Heart right ventricle (tissue), 16 donors: ENCODE data around the gene SPATA31C2. TPM values are rescaled to one million over a fixed set of nuclear protein-coding genes. Genes with fewer than 3 reads are reported as not detected.
"Not testable (repeated sequence)": the region's sequence is repeated elsewhere in the genome, so short reads cannot be mapped to it uniquely, and the experiment has no call there.

Experiments used
- ATAC-seq, 8 donors: fragments of 200-7000 bp; cut with Tn5 transposase; one replicate each; pipeline ENCODE4 v1.9.1; 2020; ENCODE audit warnings: mild to moderate bottlenecking in 8 of 8, moderate library complexity in 8 of 8, moderate number of reproducible peaks in 1 of 8
- DNase-seq, 2 donors: peaks; one replicate each; pipeline ENCODE4 v3.0.0-alpha.2; 2020
- H3K27ac ChIP-seq, 10 donors: fragments of 200-600 bp; sonication (generic) in 2 of 10; one replicate each; pipeline versions ENCODE4 v1.5.0 to v1.8.0; 2020 to 2022; ENCODE audit warnings: mild to moderate bottlenecking in 3 of 10
- H3K27me3 ChIP-seq, 7 donors: fragments of 200-600 bp; one replicate each; pipeline ENCODE4 v1.8.0; 2021 to 2022; ENCODE audit warnings: mild to moderate bottlenecking in 2 of 7
- H3K36me3 ChIP-seq, 9 donors: fragments of 200-600 bp; sonication (generic) in 1 of 9; one replicate each; pipeline versions ENCODE4 v1.5.0 to v1.8.0; 2020 to 2022; ENCODE audit warnings: mild to moderate bottlenecking in 2 of 9
- H3K4me1 ChIP-seq, 9 donors: fragments of 200-600 bp; sonication (generic) in 1 of 9; one replicate each; pipeline versions ENCODE4 v1.5.0 to v1.8.0; 2020 to 2022; ENCODE audit warnings: mild to moderate bottlenecking in 4 of 9
- H3K4me3 ChIP-seq, 10 donors: fragments of 200-600 bp; sonication (generic) in 2 of 10; one replicate each; pipeline versions ENCODE4 v1.5.0 to v1.8.0; 2020 to 2022; ENCODE audit warnings: mild to moderate bottlenecking in 7 of 10, moderate library complexity in 2 of 10
- H3K9me3 ChIP-seq, 11 donors: fragments of 200-600 bp in 10 of 11; sonication (generic) in 2 of 11; one replicate each; pipeline versions ENCODE4 v1.5.0 to v1.8.0; 2013 to 2022; ENCODE audit warnings: mild to moderate bottlenecking in 2 of 11, control low read depth in 1 of 11, moderate library complexity in 1 of 11
- WGBS, 2 donors: extraction: QIAGEN DNeasy Blood & Tissue Kit; methylation state at CpG; one replicate each; pipeline ENCODE4 v1.1.7; 2013; ENCODE audit warnings: inconsistent platforms in 1 of 2; 5-methylcytosine and 5-hydroxymethylcytosine counted together
- intact Hi-C, 10 donors: fragments of 100-400 bp; cut with DNase I; formaldehyde crosslinking; loops; one replicate each; pipeline versions ENCODE4 v1.11.1 to v1.14.2; 2022
- polyA plus RNA-seq, 2 donors: library from polyadenylated mRNA; stranded (reverse); fragments of 200-250 nt; gene quantifications; one replicate each; pipeline ENCODE4 v1.2.3, GENCODE V29; 2013
- total RNA-seq, 10 donors: library from RNA; stranded (reverse); fragmentation: NEBNext Ultra II Directional in 3 of 10; extraction: Animal tissue kit (Norgen Biotek cat#: 25700) in 3 of 10; gene quantifications; one replicate each; pipeline versions ENCODE4 v1.2.1 to v1.2.4, GENCODE V29; 2021 to 2023
- TF ChIP-seq, protein P1 (sequence below), 9 donors: fragments of 200-600 bp; sonication (generic) in 2 of 9; IDR thresholded peaks; one replicate each; pipeline versions ENCODE4 v1.5.0 to v1.8.0; 2021 to 2022; ENCODE audit warnings: antibody characterized with exemption in 9 of 9, mild to moderate bottlenecking in 5 of 9, moderate library complexity in 1 of 9
- donor health status: Arrhythmogenic right ventricular cardiomyopathy.
- donor health status: ischemic (EF 13 %, LVEDD 7.1; RV severe dilation, severe dysfunction).
- donor health status: healthy with polysubstance abuse.
- donor health status: DM: no; HTN: yes; CAD: no.
- donor health status: DM: no; HTN: no; CAD: no.
- donor health status: ischemic (EF 25% LVEDD 6.9; RV normal size, moderate dysfunction).
- donor health status: ischemic (EF 25% LVEDD 5.7; RV mildly dilated, moderate dysfunction).
- donor health status: healthy.
- donor health status: DM: yes; HTN: yes; CAD: no.
- donor health status: Ischemic cardiomyopathy.
- donor health status: ischemic (EF 35%, LVEDD 5.7; RV mildly dilated, moderate dysfunction).
- donor health status: nonischemic (EF 11% LVEDD 7.7; RV severe dilation, severe dysfunction).
- donor health status: DM: yes; HTN: yes; CAD: no.
- donor health status: PGD.
- donor health status: ischemic (EF 29% LVEDD 5.4; RV normal size, mild dysfunction).
- donor health status: nonischemic (EF 23%, LVEDD 6.1; RV moderate dilation, normal function).

The SPATA31C2 gene
- total and polyA plus RNA-seq, 12 donors, result not detected

DNA sequence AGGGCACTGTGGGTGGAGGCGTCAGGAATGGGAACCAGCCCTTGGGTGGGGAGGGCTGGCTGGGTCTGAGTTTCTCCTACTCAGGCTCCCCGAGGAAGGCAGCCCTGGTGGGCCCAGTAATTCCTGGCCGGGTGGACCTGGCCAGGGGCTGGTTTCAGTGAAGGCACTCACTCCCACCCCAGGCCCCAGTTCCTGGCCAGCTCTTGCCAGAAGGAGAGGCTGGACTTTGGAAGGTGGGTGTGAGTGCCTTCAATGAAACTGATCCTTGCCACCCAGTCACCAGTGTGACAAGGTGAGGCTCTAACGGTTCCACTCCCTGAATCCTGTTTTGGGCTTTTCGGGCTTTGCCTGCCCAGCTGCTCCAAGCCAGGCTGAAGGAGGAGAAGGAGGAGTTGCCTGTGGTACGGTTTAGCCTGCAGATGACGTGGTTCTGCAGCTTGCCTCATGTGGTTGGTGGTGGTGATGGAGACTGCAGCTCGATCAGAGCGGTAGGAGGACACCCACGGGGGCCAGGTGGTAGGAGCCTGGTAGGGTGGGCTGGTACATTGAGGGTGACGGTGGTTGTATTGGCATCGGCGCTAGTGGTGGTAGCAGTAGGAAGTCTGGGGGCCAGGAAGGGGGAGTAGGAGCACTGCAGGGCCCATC, 23.2 kb downstream of the SPATA31C2 start:
- intact Hi-C loops, H3K9me3 ChIP-seq, H3K4me1 ChIP-seq, ATAC-seq, DNase-seq, H3K4me3 ChIP-seq, H3K27ac ChIP-seq, H3K36me3 ChIP-seq, H3K27me3 ChIP-seq: not testable (repeated sequence)
- WGBS, 2 donors, result 84 to 92% methylated on average over 11 to 13 of the region's 13 CpGs

DNA sequence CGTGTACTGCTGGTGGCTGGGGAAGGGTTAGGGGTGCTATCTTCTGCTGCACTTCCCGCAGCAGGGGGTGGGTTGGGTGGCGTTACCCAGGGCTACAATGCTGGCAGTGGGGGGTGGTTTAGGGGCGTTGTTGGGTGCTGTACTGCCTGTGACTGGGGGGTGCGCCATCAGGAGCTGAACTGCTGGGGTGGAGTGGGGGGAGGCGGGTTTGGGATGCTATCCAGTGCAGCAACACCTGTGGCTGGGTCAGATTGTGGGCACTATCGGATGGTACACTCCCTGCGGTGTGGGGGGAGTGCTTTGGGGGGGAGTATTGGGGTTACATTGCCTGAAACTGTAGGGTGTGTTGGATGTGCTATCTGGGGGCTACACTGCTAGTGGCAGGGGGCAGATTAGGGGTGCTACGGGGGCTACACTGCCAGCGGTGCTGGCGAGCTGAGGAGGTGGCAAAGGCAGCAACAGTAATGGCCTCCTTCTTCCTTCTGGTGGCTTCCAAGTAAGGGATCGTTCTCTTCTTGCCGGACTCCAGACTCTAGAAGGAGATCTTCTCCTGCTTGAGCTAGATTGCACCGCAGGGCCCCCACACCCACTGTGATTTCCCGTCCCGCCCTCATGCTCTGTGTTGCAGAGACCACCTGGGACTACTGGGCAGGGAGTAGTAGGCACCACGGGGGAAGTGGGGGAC, 23.9 kb downstream of the SPATA31C2 start:
- peak in 1 of 8 donors; percentile 57 for ATAC-seq
- H3K4me3 ChIP-seq, intact Hi-C loops, H3K27ac ChIP-seq, H3K36me3 ChIP-seq, H3K9me3 ChIP-seq, H3K4me1 ChIP-seq, DNase-seq, H3K27me3 ChIP-seq: not testable (repeated sequence)
- 83% methylated on average over 14 to 17 of the region's 17 CpGs for WGBS, 2 donors

GRCh38 chr9:88113156-88114130, 24.8 kb downstream of the SPATA31C2 start:
- WGBS, 2 donors, result 88 to 91% methylated on average over 32 to 38 of the region's 38 CpGs
- H3K36me3 ChIP-seq, H3K4me3 ChIP-seq, H3K9me3 ChIP-seq, H3K27me3 ChIP-seq, H3K27ac ChIP-seq, intact Hi-C loops, DNase-seq, H3K4me1 ChIP-seq, ATAC-seq: not testable (repeated sequence)

- intact Hi-C loops, result no loop called here
- WGBS, 2 donors, result 90 to 94% methylated on average over 3 of the region's 3 CpGs
- no peak for ATAC-seq
- Histone ChIP-seq H3K27me3 (peaks cover 0 to 13% (median 6%) of the 10 kb centered on the region in 7 donors), H3K9me3 (no peaks in the 10 kb centered on the region), H3K27ac (no peak overlapping the region), H3K4me1 (no peaks in the 10 kb centered on the region), H3K4me3 (no peak overlapping the region), H3K36me3 (no peaks in the 10 kb centered on the region)
- TF ChIP-seq, protein P1, sequence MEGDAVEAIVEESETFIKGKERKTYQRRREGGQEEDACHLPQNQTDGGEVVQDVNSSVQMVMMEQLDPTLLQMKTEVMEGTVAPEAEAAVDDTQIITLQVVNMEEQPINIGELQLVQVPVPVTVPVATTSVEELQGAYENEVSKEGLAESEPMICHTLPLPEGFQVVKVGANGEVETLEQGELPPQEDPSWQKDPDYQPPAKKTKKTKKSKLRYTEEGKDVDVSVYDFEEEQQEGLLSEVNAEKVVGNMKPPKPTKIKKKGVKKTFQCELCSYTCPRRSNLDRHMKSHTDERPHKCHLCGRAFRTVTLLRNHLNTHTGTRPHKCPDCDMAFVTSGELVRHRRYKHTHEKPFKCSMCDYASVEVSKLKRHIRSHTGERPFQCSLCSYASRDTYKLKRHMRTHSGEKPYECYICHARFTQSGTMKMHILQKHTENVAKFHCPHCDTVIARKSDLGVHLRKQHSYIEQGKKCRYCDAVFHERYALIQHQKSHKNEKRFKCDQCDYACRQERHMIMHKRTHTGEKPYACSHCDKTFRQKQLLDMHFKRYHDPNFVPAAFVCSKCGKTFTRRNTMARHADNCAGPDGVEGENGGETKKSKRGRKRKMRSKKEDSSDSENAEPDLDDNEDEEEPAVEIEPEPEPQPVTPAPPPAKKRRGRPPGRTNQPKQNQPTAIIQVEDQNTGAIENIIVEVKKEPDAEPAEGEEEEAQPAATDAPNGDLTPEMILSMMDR (IDR thresholded peaks at IDR 0.05), result no peak
- DNase-seq, result no peak
Observed at GRCh38 chr9:88110026-88110425, 28.2 kb downstream of the SPATA31C2 start.

- no peaks in the 10 kb centered on the region for H3K9me3 ChIP-seq
- no peaks in the 10 kb centered on the region for H3K4me1 ChIP-seq
- H3K36me3 ChIP-seq, result no peaks in the 10 kb centered on the region
- DNase-seq, result no peak
- 86 to 88% methylated on average over 4 of the region's 4 CpGs for WGBS, 2 donors
- no peak overlapping the region for H3K4me3 ChIP-seq
- H3K27me3 ChIP-seq, result peaks cover 0 to 19% (median 6%) of the 10 kb centered on the region in 7 donors
- TF ChIP-seq, protein P1 (IDR thresholded peaks at IDR 0.05), result no peak
- no peak overlapping the region for H3K27ac ChIP-seq
- no peak for ATAC-seq
- intact Hi-C loops, result loop anchor here in 6 of 10 donors (2.0 to 10.0 kb wide), 5 partner anchors 276 to 1166 kb away; partner anchors contain the start of gene SPIN1 (in 1 of the 6)
Observed at GRCh38 chr9:88108779-88109178, 29.5 kb downstream of the SPATA31C2 start.
